HCT116 (cell line): ENCODE results near the gene PNO1. TPM values are rescaled to one million over a fixed set of nuclear protein-coding genes. Genes with fewer than 3 reads are reported as not detected.

Source experiments
- ATAC-seq: fragments of 200-7000 bp; cut with Tn5 transposase; 2 replicates; pipeline ENCODE4 v1.9.1; 2020; ENCODE audit warnings: mild to moderate bottlenecking, moderate library complexity
- BruUV-seq: library from RNA; stranded (reverse); fragments of 400-500 nt; replicated peaks from 2 replicates; lab custom pipeline; 2021; lab: Mats Ljungman, UMichigan
- CTCF ChIA-PET: fragments of 300-600 bp; sonication (Branson Sonifier 250); formaldehyde crosslinking; loops from one replicate; lab custom pipeline; 2021; ENCODE audit warnings: antibody characterized with exemption; lab: Charles Lee
- POLR2A ChIA-PET: fragments of 300-600, 350-600 bp; sonication (Branson Sonifier 250); formaldehyde crosslinking; loops from one replicate; lab custom pipeline; 2021; ENCODE audit warnings: antibody characterized with exemption; lab: Charles Lee
- RAD21 ChIA-PET, 2 experiments: fragments of 300-600 bp; sonication (Branson Sonifier 250); formaldehyde crosslinking; loops; one replicate each; lab custom pipeline; 2023; ENCODE audit warnings: low total read pairs in 2 of 2; ENCODE audit not compliant: uncharacterized antibody in 2 of 2, unreplicated experiment in 2 of 2, low non-redundant PET in 1 of 2; lab: Charles Lee
- DNase-seq: peaks from one replicate; pipeline ENCODE4 v3.0.0-alpha.2; 2010; ENCODE audit warnings: low read depth, low spot score
- H2AFZ ChIP-seq: fragments of 200-600 bp; shearing (Covaris generic), sonication (generic); 2 replicates; pipeline ENCODE4 v1.6.1; 2017; ENCODE audit warnings: low read depth, mixed run types, mixed read lengths, antibody characterized with exemption, low read length; ENCODE audit not compliant: poor library complexity, severe bottlenecking
- H3K27ac ChIP-seq: 2 replicates; pipeline ENCODE4 v1.5.1; 2012; ENCODE audit warnings: low read depth, low read length
- H3K27me3 ChIP-seq: fragments of 200-600 bp; sonication (generic); 2 replicates; pipeline ENCODE4 v1.6.1; 2016; ENCODE audit warnings: mixed run types, low read length, mixed read lengths; ENCODE audit not compliant: insufficient read depth
- H3K36me3 ChIP-seq, 2 experiments: fragments of 200-500 bp in 1 of 2; fragments of 200-600 bp in 1 of 2; sonication (Bioruptor generic) in 1 of 2; sonication (generic) in 1 of 2; 2 replicates each; pipeline versions ENCODE4 v1.5.1 to v1.6.1; 2014 to 2016; ENCODE audit warnings: low read length in 2 of 2, inconsistent platforms in 1 of 2, mixed read lengths in 1 of 2, mixed run types in 1 of 2; ENCODE audit not compliant: insufficient read depth in 2 of 2, control insufficient read depth in 1 of 2
- H3K4me1 ChIP-seq, 2 experiments: fragments of 200-600 bp in 1 of 2; sonication (generic) in 1 of 2; 2 replicates each; pipeline versions ENCODE4 v1.5.1 to v1.6.1; 2012 to 2017; ENCODE audit warnings: low read length in 2 of 2, inconsistent platforms in 1 of 2, mild to moderate bottlenecking in 1 of 2, mixed read lengths in 1 of 2, mixed run types in 1 of 2, moderate library complexity in 1 of 2; ENCODE audit not compliant: insufficient read depth in 2 of 2, control insufficient read depth in 1 of 2
- H3K4me2 ChIP-seq: fragments of 200-600 bp; sonication (generic); 2 replicates; pipeline ENCODE4 v1.6.1; 2017; ENCODE audit warnings: mixed run types, low read length, mixed read lengths
- H3K4me3 ChIP-seq, 2 experiments: fragments of 200-600 bp in 1 of 2; sonication (generic) in 1 of 2; replicated peaks in 1 of 2; 2 replicates each; pipeline ENCODE4 v1.5.1; 2011 to 2016; ENCODE audit warnings: low read length in 2 of 2, control low read depth in 1 of 2, low read depth in 1 of 2, mild to moderate bottlenecking in 1 of 2, mixed read lengths in 1 of 2, mixed run types in 1 of 2
- H3K79me2 ChIP-seq: fragments of 200-600 bp; sonication (generic); 2 replicates; pipeline ENCODE4 v1.6.1; 2017; ENCODE audit warnings: mild to moderate bottlenecking, mixed run types, low read length, moderate library complexity, mixed read lengths; ENCODE audit not compliant: insufficient read depth
- H3K9ac ChIP-seq: fragments of 200-600 bp; sonication (generic); 2 replicates; pipeline ENCODE4 v1.6.1; 2016; ENCODE audit warnings: low read length, mixed read lengths
- H3K9me2 ChIP-seq: fragments of 200-600 bp; sonication (generic), shearing (Covaris generic); 2 replicates; pipeline ENCODE4 v1.6.1; 2017; ENCODE audit warnings: mixed run types, mild to moderate bottlenecking, moderate library complexity; ENCODE audit not compliant: insufficient read depth
- H3K9me3 ChIP-seq, 2 experiments: fragments of 200-500 bp in 1 of 2; fragments of 200-600 bp in 1 of 2; sonication (Bioruptor generic) in 1 of 2; sonication (generic) in 1 of 2; 2 replicates each; pipeline ENCODE4 v1.6.1; 2014 to 2017; ENCODE audit warnings: low read length in 2 of 2, mixed read lengths in 2 of 2, inconsistent platforms in 1 of 2, low read depth in 1 of 2, mild to moderate bottlenecking in 1 of 2, mixed run types in 1 of 2, moderate library complexity in 1 of 2; ENCODE audit not compliant: control insufficient read depth in 1 of 2, insufficient read depth in 1 of 2
- H4K20me1 ChIP-seq: fragments of 200-600 bp; sonication (generic), shearing (Covaris generic); 2 replicates; pipeline ENCODE4 v1.6.1; 2017; ENCODE audit warnings: mixed run types, mild to moderate bottlenecking, moderate library complexity; ENCODE audit not compliant: insufficient read depth
- ATF3 ChIP-seq: IDR thresholded peaks from 2 replicates; pipeline ENCODE4 v1.6.1; 2012
- CBX3 ChIP-seq: IDR thresholded peaks from 2 replicates; pipeline ENCODE4 v1.6.1; 2012; ENCODE audit warnings: low read depth
- CEBPB ChIP-seq: IDR thresholded peaks from 2 replicates; pipeline ENCODE4 v1.6.1; 2012; ENCODE audit warnings: low read depth
- EGR1 ChIP-seq: IDR thresholded peaks from 2 replicates; pipeline ENCODE4 v1.6.1; 2012; ENCODE audit warnings: low read depth
- ELF1 ChIP-seq: IDR thresholded peaks from 2 replicates; pipeline ENCODE4 v1.6.1; 2012; ENCODE audit warnings: low read depth, borderline replicate concordance
- FOSL1 ChIP-seq: IDR thresholded peaks from 2 replicates; pipeline ENCODE4 v1.6.1; 2012; ENCODE audit warnings: low read depth
- JUND ChIP-seq: IDR thresholded peaks from 2 replicates; pipeline ENCODE4 v1.6.1; 2012
- POLR2AphosphoS5 ChIP-seq: IDR thresholded peaks from 2 replicates; pipeline ENCODE4 v1.6.1; 2011; ENCODE audit warnings: mild to moderate bottlenecking, low read depth, low read length, moderate library complexity
- SRF ChIP-seq: IDR thresholded peaks from 2 replicates; pipeline ENCODE4 v1.6.1; 2012; ENCODE audit warnings: low read depth
- TCF7L2 ChIP-seq: IDR thresholded peaks from 2 replicates; pipeline ENCODE4 v1.7.0; 2011; ENCODE audit warnings: borderline replicate concordance, inconsistent platforms; ENCODE audit not compliant: insufficient read depth, insufficient read length; ENCODE audit errors: extremely low read depth
- YY1 ChIP-seq: IDR thresholded peaks from 2 replicates; pipeline ENCODE4 v1.6.1; 2011; ENCODE audit warnings: low read length, low read depth, moderate library complexity, mild to moderate bottlenecking; ENCODE audit not compliant: insufficient replicate concordance; ENCODE audit errors: extremely low read depth
- ZNF274 ChIP-seq: fragments of 200-500 bp; sonication (Bioruptor generic); IDR thresholded peaks from 2 replicates; pipeline ENCODE4 v1.6.1; 2014; ENCODE audit warnings: mild to moderate bottlenecking, low read depth, low read length, inconsistent platforms
- intact Hi-C: fragments of 100-400 bp; cut with micrococcal nuclease; formaldehyde crosslinking; loops from 2 replicates; pipeline ENCODE4 v1.10.0; 2022
- total RNA-seq: library from RNA; stranded (reverse); gene quantifications from one replicate; pipeline ENCODE4 v1.2.1, GENCODE V29; 2021; ENCODE audit not compliant: unreplicated experiment
- TF ChIP-seq, protein P1 (sequence below): IDR thresholded peaks from 2 replicates; pipeline ENCODE4 v1.6.1; 2011; ENCODE audit warnings: mild to moderate bottlenecking, low read length, moderate library complexity; ENCODE audit not compliant: insufficient replicate concordance; ENCODE audit errors: extremely low read depth
- TF ChIP-seq, protein P2 (sequence below): IDR thresholded peaks from 2 replicates; pipeline ENCODE4 v1.6.1; 2012

The PNO1 gene
- total RNA-seq, 1 experiment from 2014 or later, result 23.3 TPM

DNA sequence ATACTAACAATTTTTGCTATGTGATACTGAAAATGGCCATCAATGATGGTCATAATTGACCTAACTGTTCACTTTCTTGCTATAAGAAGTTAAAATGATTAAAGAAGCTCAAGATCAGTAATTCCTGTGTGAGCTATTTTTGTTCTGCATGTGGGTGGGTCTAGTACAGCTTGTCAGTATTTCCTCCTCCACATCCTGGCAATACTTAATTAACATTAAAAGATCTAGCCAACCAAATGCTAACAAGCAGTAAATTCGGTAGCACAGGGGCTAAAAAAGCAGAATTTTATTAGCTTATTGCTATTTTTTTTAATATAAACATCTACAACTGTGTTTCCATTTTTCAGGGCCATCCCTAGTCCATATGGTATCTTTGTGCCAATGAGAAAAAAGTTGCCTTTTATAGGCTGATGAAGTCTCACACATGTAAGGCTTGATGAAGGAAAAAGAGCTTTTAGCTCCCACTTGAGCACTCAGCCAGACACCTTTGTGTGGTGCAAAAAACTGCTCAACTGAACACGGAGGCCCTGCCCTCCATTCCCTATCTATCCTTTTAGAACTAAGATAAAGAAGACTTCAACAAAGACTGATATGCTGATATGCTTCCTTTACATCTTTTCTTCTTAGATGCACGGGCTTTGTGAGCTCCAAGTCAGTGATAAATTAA is 4.9 kb upstream of the PNO1 start:
- no peak overlapping the region for H3K4me3 ChIP-seq
- TF ChIP-seq, protein P1, sequence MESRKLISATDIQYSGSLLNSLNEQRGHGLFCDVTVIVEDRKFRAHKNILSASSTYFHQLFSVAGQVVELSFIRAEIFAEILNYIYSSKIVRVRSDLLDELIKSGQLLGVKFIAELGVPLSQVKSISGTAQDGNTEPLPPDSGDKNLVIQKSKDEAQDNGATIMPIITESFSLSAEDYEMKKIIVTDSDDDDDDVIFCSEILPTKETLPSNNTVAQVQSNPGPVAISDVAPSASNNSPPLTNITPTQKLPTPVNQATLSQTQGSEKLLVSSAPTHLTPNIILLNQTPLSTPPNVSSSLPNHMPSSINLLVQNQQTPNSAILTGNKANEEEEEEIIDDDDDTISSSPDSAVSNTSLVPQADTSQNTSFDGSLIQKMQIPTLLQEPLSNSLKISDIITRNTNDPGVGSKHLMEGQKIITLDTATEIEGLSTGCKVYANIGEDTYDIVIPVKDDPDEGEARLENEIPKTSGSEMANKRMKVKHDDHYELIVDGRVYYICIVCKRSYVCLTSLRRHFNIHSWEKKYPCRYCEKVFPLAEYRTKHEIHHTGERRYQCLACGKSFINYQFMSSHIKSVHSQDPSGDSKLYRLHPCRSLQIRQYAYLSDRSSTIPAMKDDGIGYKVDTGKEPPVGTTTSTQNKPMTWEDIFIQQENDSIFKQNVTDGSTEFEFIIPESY, result no peak
- TF ChIP-seq ZNF274 (no peak), CBX3 (no peak), FOSL1 (no peak), POLR2AphosphoS5 (no peak), TCF7L2 (no peak), SRF (no peak), EGR1 (no peak), YY1 (no peak), ELF1 (no peak), ATF3 (no peak), CEBPB (no peak), JUND (no peak)
- TF ChIP-seq, protein P2, sequence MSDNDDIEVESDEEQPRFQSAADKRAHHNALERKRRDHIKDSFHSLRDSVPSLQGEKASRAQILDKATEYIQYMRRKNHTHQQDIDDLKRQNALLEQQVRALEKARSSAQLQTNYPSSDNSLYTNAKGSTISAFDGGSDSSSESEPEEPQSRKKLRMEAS, result no peak
- TF ChIP-seq, all 23 proteins: peak for 0
- ChIA-PET POLR2A (no interaction called here), CTCF (no interaction called here), RAD21 (no interaction called here)
- Histone ChIP-seq H3K9me3 (no peaks in the 10 kb centered on the region), H3K4me2 (no peak overlapping the region), H3K9me2 (no peaks in the 10 kb centered on the region), H4K20me1 (no peaks in the 10 kb centered on the region), H3K27me3 (no peaks in the 10 kb centered on the region), H3K79me2 (peaks cover 22% of the 10 kb centered on the region), H3K27ac (no peak overlapping the region), H3K36me3 (no peaks in the 10 kb centered on the region), H2AFZ (no peak overlapping the region), H3K9ac (no peak overlapping the region), H3K4me1 (peaks cover 0 to 7% of the 10 kb centered on the region in 2 experiments; a peak in 2 of 4 replicates)
- intact Hi-C loops, result no loop called here
- BruUV-seq, result no TSS peak
- ATAC-seq (no peak), DNase-seq (no peak)
